Fibroblast of lung (primary cell): ENCODE measurements around the gene PROSER1.

Experiments
- CTCF ChIP-seq, 2 donors: IDR thresholded peaks in 1 of 2; conservative IDR thresholded peaks in 1 of 2; 1 replicate in 1 of 2; 2 replicates in 1 of 2; pipeline ENCODE4 v1.5.1; 2011 to 2012; ENCODE audit warnings: low read length in 2 of 2, control low read depth in 1 of 2, inconsistent platforms in 1 of 2, low read depth in 1 of 2, mild to moderate bottlenecking in 1 of 2
- EZH2 ChIP-seq: IDR thresholded peaks from 2 replicates; pipeline ENCODE4 v1.5.1; 2012; ENCODE audit warnings: low read length, control low read depth, mild to moderate bottlenecking; ENCODE audit errors: missing control alignments

GRCh38 chr13:39072842-39073241 is 35.0 kb upstream of the PROSER1 start:
- TF ChIP-seq CTCF (conservative IDR thresholded peaks at IDR 0.05 in 1 of 2, IDR thresholded peaks at IDR 0.05 in 1 of 2; ENCODE audit: low read depth in 1 of 2, low read length in 2 of 2) (no peak), EZH2 (no peak)
